Measurements from ENCODE around the gene TMEM131.

The TMEM131 gene

GRCh38 chr2:97792416-97792815 is 203.3 kb downstream of the TMEM131 start:
- DNase-seq = no peak

DNA sequence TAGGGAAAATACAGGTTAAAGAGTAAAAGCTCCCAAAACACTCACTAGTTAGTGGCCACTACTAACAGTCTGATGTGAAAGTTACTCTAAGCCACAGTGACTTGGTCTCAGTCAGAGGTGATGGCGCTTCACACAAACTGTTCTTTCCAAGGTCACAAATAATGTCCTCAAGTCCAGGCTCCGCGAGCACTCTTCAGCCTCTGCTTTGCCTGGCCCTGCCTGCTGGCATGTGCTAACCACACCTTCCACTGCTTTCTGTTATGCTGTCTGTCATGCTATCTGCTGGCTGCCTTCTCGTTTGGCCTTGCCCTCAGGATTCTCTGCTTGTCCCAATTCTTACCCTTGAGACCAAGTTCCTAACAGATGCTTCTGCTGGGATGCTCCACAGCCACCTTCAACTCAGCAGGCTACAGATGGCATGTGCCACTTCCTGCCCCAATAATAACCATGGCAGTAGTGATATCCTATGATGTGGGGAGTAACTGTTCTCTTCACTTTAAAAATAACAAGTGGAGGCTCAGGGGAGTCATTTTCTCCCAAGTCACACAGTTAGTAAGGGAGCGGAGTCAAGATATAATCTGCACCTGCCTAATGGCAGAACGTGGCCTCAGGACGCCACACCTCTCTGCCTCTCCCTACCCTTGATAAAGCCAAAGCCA is 206.6 kb downstream of the TMEM131 start:
- DNase-seq = no peak

DNA sequence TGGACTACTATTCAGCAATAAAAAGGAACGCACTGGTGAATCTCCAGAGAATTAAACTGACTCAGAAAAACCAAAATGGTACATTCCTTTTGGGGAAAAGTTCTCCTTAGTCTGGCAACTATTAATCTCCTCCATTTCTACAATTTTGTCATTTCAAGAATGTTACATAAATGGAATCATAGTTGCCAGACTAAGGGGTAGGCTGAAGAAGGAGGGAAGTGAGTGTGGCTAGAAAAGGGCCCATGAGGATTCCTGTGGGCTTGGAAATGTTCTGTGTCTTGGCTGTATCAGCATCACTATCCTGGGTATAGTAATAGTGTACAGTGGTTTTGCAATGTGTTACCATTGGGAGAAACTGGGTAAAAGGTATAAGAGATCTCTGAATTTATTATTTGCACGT is 209.9 kb downstream of the TMEM131 start:
- DNase-seq = no peak

GRCh38 chr2:97784953-97785352 is 210.8 kb downstream of the TMEM131 start:
- no peak for DNase-seq

DNA sequence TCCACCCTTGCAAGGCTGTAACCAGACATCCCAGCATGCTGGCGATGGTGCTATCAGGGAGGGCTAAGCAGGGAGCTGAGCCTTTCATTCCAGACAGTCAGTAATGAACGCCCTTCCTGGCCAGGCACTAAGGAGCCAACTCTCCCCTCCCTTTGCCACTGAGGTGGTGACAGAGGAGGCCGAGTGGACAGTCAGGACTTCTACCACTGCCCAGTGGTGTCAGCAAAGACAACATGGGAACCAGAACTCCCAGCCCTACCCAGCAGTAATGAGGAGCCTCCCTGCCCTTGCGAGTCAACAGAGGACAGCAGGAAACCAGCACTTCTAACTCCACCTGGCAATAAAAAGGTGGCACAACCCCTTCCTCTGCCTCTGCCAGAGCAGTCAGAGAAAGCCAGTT is 213.8 kb downstream of the TMEM131 start:
- DNase-seq = no peak

GRCh38 chr2:97779141-97779540 is 216.6 kb downstream of the TMEM131 start:
- no peak for DNase-seq

GRCh38 chr2:97775074-97775473 is 220.7 kb downstream of the TMEM131 start:
- no peak for DNase-seq

DNA sequence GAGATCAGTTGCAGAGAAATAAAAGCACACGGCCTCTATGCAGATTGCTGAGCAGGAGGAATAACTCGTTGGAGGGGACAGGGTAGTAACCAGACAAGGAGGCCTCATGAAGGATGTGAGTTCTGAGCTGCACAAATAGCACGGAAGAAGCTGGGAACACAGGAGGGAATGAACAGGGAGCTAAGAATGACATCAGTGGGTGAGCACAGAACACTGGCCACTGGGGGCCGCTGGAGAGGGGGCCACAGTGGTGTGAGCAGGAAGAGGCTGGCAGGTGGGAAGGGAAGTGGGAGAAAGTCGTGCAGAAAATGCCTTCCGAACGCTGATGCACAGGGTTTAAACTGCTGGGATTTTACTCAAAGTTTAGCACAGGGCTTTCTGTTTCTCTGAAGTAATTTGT is 221.3 kb downstream of the TMEM131 start:
- DNase-seq = no peak

- no peak for DNase-seq
Measured at GRCh38 chr2:97770445-97770844, 225.3 kb downstream of the TMEM131 start.

GRCh38 chr2:97769711-97770110 is 226.0 kb downstream of the TMEM131 start:
- no peak for DNase-seq

DNA sequence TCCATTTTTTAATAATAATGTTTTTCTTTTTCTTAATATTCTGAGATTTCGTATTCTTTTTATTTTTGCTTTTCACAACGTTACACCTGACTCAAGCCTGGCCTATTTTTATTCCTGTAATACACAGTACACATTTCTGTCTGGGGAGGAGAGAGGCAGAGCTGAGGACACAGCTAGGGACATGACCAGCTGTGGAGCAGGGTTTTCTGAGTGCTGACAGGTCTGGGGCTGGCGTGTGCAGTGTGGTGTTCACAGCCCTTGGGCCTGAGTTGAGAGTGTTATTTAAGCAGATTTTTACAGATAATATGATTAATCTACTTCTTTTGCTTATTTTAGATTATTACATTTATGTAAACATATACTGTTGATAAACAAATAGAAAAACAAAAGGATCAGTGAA is 226.4 kb downstream of the TMEM131 start:
- no peak for DNase-seq

DNA sequence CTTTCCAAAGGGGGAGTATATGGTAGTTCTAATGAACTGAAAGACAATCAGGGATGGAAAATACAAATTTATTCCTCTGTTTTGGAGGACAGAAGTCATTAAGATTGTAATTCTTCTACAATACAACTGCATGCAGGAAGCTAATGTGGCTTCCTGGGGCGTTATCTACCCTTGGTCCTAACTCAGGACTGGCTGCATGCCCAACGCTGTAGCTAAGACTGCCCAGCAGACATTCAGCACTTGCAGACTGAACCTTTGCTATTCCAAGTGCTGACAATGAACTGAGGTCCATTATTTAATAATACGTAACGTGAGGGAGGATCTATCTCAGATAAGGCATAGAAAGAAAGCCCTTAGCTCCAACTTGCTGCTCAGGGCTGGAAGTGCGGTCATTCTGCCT is 229.2 kb downstream of the TMEM131 start:
- no peak for DNase-seq

DNA sequence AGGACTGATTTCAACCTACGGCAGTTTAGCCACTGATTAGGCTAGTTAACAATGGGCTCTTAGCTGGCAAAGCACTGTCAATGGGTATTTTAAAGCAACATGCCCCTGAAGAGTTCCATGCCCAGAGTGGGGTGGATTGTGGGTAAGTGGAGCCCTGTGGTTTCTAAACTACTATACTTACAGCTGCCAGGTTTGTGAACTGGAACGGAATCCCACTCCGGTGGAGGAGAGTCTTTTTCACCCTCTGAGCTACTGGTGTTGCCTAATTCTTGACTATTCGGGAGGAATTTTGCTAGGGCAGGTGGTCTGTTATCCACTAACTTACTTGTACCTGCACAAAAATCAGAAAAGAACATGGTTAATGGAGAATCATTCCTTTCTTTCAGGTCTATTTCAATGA is 229.8 kb downstream of the TMEM131 start:
- DNase-seq = no peak

DNA sequence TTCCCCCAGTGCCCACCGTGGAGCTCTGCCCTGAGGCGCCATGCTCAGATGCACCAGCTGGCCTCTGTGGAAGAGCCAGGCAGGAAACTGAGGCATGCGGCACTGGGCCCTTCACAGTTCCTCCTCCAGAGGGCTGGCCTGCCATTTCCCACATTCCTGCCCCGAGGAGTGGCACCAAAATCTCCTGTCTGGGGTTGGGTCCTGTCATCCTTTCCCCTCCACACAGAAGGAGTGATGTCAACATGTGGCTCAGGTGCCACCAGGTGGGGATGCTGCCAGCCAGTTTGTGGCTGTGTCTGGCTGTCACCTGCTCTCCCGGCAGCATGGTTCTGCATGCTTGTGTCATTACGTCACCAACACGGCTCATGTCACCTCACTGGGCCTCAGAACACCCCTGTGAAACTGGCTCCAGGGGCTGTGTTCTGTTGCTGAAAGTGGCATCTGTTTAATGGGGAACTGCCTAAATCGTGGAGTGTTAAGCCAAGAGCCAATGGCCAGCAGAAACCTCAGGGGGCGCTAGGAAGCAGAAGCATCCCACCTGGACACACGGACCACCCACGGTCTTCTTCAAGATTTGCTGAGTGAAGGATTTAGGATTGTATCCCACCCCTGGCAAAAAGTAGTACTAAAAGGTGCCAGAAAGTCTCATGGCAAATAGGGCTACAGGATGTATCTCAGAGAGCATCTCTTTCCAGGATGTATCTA is 231.0 kb downstream of the TMEM131 start:
- DNase-seq = no peak

GRCh38 chr2:97763176-97763845 is 232.4 kb downstream of the TMEM131 start:
- DNase-seq = no peak

DNA sequence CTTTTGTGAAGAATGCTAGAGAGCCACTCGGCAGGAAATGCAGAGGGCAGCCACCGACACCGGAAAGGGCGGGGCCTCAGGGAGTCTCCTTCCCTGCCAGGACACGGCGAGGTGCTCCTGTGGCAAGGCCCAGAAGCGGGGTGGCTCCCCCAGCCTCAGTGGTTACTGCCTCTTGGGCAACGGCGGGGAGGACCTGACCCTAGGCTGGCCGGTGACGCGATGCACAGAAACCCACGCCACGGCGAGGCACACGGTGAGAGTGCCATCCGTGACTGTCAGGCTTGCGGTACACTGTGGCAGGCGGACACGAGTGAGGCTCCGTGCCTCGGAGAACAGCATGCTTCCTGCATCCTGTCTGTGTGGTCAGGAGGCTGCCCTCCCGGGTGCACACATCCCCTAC is 234.6 kb downstream of the TMEM131 start:
- no peak for DNase-seq

DNA sequence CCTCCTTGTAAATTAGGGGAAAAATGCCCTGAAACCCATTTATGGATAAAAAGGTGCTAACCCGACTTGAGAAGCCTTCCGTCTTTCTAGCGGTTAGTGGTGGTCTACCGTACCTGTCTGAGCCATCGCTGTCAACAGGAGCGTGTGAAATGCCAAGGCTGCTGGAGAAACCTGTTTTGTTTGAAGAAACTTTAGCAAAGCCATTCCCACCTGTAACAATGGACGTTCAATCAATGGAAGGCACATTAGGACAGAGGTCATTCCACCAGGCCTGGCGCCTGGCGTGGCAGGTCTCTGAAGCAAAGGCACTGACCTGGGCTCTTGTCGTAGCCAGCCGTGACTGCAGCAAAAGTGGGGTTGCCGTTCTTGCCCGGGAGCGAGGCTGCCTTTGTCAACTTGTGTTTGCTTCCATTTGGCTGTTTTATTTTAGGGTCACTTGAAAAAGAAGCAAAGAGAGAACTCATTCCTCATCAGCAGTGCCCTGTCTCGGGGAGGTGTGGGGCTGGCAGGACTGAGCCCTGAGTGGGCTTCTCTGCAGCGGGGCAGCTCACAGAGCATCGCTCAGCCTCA is 235.2 kb downstream of the TMEM131 start:
- no peak for DNase-seq

DNA sequence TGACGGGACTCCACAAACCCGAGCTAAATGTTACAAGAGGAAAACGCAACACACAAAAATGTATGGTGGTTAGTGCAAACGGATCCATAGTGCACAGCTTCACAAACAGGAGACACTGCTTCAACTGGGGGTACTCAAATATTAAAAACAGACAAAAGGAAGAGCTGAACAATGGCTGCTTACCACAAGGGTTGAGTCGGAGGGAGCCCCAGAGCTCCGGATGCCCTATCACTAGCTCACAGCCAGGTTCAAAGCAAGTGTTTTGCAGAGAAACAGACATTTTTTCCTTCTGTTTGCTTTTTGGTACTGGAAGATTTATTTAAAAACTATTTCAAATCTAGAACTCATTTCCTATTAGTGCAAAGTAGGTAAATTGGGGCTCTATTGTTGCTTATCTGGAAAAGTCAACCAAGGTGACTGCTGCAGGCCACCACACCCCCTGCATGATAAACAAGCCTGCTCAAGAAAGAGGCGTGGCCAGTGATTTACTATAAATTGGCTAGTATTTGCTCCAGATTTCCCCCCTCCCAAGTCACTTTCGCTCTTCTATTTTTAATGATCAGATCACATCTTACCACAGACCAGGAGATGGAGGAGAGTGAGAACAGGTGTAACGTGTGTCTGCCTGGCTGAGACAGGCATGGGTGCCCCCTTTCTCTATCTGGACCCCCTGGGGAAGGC is 235.9 kb downstream of the TMEM131 start:
- no peak for DNase-seq

- no peak for DNase-seq
Measured at GRCh38 chr2:97758131-97758705, 237.5 kb downstream of the TMEM131 start.

DNA sequence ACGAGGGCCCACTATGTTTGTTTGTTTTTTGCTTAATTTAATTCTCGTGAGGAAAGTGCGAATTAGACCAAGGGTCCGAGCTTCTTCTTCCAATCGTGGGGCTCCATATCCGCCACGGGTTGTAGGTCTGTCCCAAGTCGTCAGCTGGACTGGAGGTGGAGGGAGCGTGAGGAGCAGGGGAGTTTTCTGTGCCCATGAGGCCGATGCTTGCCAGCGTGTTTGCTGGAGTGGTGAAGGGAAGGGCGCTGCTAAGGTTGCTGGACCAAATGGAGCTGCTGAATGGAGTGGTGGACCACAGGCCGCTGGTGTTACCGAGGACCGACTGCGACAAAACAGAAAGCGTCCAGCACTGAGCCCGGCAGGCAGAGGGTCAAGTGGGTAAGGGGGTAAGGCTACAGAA is 238.7 kb downstream of the TMEM131 start:
- no peak for DNase-seq

DNA sequence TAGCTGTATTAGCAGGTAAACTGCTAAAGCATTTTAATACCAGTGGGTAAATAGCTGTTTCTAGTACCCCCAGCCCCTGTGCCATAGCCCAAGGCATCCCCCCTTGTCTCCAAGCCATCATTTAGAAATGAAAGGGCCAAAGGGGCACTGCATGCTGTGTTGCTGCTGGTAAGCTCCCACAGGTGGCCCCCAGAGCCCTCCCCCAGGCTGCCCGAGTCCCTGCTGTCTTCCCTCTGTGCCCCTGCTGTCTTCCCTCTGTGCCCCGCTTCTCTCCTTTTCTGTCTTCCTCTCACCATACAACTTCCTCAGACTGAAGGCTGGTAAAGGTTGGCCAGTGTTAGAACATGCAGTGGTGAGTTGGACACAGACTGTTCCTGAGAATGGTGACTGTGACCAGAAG is 240.3 kb downstream of the TMEM131 start:
- no peak for DNase-seq

- DNase-seq = no peak
Measured at GRCh38 chr2:97754690-97755346, 240.9 kb downstream of the TMEM131 start.

Data from NCI-H2227 treated with DMSO at 0.1 percent for 48 hours (cell line).